Measurements from ENCODE around the gene PFKP.

The PFKP gene

DNA sequence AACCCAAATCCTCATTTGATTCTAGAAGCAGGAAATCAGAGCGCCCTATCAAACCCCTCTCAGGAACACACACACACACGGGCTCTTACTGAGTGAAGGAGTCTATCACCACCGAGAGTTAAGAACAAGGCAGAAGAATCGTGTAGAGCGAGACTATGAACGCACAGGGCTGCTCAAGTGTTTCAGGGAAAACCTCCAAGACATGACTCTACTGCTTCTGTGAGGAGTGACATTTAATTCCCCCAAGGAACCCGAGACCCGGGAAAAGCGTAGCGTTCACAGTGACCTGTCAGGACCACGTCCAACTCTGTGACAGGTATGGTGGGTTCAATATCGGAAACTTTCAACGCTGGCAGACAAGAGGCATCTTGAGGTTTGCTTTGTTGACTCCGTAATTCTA is 83.6 kb downstream of the PFKP start:
- TF ChIP-seq, protein P1, sequence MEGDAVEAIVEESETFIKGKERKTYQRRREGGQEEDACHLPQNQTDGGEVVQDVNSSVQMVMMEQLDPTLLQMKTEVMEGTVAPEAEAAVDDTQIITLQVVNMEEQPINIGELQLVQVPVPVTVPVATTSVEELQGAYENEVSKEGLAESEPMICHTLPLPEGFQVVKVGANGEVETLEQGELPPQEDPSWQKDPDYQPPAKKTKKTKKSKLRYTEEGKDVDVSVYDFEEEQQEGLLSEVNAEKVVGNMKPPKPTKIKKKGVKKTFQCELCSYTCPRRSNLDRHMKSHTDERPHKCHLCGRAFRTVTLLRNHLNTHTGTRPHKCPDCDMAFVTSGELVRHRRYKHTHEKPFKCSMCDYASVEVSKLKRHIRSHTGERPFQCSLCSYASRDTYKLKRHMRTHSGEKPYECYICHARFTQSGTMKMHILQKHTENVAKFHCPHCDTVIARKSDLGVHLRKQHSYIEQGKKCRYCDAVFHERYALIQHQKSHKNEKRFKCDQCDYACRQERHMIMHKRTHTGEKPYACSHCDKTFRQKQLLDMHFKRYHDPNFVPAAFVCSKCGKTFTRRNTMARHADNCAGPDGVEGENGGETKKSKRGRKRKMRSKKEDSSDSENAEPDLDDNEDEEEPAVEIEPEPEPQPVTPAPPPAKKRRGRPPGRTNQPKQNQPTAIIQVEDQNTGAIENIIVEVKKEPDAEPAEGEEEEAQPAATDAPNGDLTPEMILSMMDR (IDR thresholded peaks at IDR 0.05; ENCODE audit: borderline replicate concordance, extremely low read depth, low read length, poor library complexity, severe bottlenecking), result no peak
- TF ChIP-seq EZH2 (IDR thresholded peaks at IDR 0.05; ENCODE audit: borderline replicate concordance, low read depth, low read length, severe bottlenecking), result no peak

DNA sequence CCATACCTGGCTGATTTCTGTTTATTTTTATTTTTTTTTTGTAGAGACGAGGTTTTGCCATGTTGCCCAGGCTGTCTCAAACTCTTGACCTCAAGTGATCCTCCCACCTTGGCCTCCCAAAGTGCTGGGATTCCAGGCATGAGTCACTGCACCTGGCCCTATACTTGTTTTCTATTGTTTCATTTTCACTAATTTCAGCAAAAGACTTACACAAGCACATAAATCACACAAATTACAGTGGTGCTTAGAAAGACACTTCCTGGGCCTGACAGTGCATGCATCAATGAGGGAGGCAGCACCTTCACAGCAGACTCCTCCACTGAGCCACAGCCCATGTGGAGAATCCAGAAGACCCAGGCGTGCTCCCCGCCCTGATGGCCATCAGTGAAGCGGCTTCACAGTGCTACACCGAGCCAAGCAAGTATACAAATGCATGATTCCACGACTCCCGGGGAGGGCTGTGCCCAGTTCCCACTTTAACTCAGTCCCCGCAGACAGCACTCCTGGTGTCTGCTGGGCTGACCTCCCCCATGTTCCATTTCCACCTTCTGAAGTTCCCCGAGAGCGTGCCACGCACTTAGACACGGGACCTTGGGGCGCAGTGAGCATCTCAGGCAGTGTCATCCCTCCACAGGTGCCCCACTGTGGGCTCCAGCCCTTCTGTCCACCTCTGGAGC is 84.7 kb downstream of the PFKP start:
- DNase-seq (no peak), ATAC-seq (ENCODE audit: insufficient read depth, low read depth) (no peak)
- Histone ChIP-seq H3K9me3 (ENCODE audit: insufficient read depth, low read length, severe bottlenecking) (no peaks in the 10 kb centered on the region), H4K20me1 (ENCODE audit: insufficient read depth, low read length) (0 out of 2 replicates have a peak, but pooled peaks cover 2% of the 10 kb centered on the region), H3K79me2 (ENCODE audit: insufficient read depth, low read length) (no peaks in the 10 kb centered on the region), H3K27ac (ENCODE audit: low read length) (no peak overlapping the region), H3K9ac (ENCODE audit: low read depth, low read length) (no peak overlapping the region), H3K4me3 (ENCODE audit: low read depth in 1 of 2, low read length in 2 of 2) (no peak overlapping the region), H2AFZ (ENCODE audit: low read depth, low read length) (no peak overlapping the region), H3K36me3 (ENCODE audit: insufficient read depth, low read length) (peaks cover 76% of the 10 kb centered on the region), H3K4me2 (ENCODE audit: insufficient read depth, low read length) (no peak overlapping the region), H3K27me3 (ENCODE audit: insufficient read depth, low read length, poor library complexity) (no peaks in the 10 kb centered on the region), H3K4me1 (ENCODE audit: insufficient read depth, low read length) (no peaks in the 10 kb centered on the region)
- TF ChIP-seq, protein P1 (IDR thresholded peaks at IDR 0.05; ENCODE audit: borderline replicate concordance, extremely low read depth, low read length, poor library complexity, severe bottlenecking), result no peak
- TF ChIP-seq EZH2 (IDR thresholded peaks at IDR 0.05; ENCODE audit: borderline replicate concordance, low read depth, low read length, severe bottlenecking), result no peak

More for the DNA sequence above, 83.6 kb downstream of the PFKP start:
- H3K27ac ChIP-seq (ENCODE audit: low read length), result no peak overlapping the region
- H3K79me2 ChIP-seq (ENCODE audit: insufficient read depth, low read length), result no peaks in the 10 kb centered on the region
- no peak for ATAC-seq (ENCODE audit: insufficient read depth, low read depth)
- H3K9ac ChIP-seq (ENCODE audit: low read depth, low read length), result no peak overlapping the region
- H3K4me1 ChIP-seq (ENCODE audit: insufficient read depth, low read length), result no peaks in the 10 kb centered on the region
- no peak overlapping the region for H3K4me2 ChIP-seq (ENCODE audit: insufficient read depth, low read length)
- H4K20me1 ChIP-seq (ENCODE audit: insufficient read depth, low read length), result 0 out of 2 replicates have a peak, but pooled peaks cover 2% of the 10 kb centered on the region
- H3K4me3 ChIP-seq (ENCODE audit: low read depth in 1 of 2, low read length in 2 of 2), result no peak overlapping the region
- no peak for DNase-seq
- H3K9me3 ChIP-seq (ENCODE audit: insufficient read depth, low read length, severe bottlenecking), result no peaks in the 10 kb centered on the region
- no peaks in the 10 kb centered on the region for H3K27me3 ChIP-seq (ENCODE audit: insufficient read depth, low read length, poor library complexity)
- no peak overlapping the region for H2AFZ ChIP-seq (ENCODE audit: low read depth, low read length)
- peaks cover 78% of the 10 kb centered on the region for H3K36me3 ChIP-seq (ENCODE audit: insufficient read depth, low read length)

DNA sequence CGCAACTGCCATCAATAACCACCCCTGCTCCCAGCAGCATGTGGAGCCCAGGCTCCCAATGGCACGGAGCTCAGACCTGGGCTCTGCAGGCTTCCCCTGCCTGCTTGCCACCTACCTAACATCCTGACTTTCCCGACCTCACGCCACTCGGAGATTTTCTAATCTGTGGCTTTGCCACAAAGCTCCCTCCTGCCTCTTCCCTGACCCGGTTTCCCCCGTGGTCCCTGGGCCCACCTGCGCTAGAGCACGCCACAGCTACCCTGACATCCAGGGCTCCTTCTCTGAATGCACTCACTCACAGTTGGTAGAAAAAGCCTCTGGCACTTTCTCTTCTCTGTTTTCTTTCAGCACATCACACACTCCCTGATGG is 85.2 kb downstream of the PFKP start:
- peaks cover 76% of the 10 kb centered on the region for H3K36me3 ChIP-seq (ENCODE audit: insufficient read depth, low read length)
- H4K20me1 ChIP-seq (ENCODE audit: insufficient read depth, low read length), result 0 out of 2 replicates have a peak, but pooled peaks cover 2% of the 10 kb centered on the region
- DNase-seq, result no peak
- H3K4me2 ChIP-seq (ENCODE audit: insufficient read depth, low read length), result no peak overlapping the region
- H2AFZ ChIP-seq (ENCODE audit: low read depth, low read length), result no peak overlapping the region
- no peak overlapping the region for H3K27ac ChIP-seq (ENCODE audit: low read length)
- no peaks in the 10 kb centered on the region for H3K9me3 ChIP-seq (ENCODE audit: insufficient read depth, low read length, severe bottlenecking)
- no peak overlapping the region for H3K4me3 ChIP-seq (ENCODE audit: low read depth in 1 of 2, low read length in 2 of 2)
- H3K27me3 ChIP-seq (ENCODE audit: insufficient read depth, low read length, poor library complexity), result no peaks in the 10 kb centered on the region
- no peak overlapping the region for H3K9ac ChIP-seq (ENCODE audit: low read depth, low read length)
- no peaks in the 10 kb centered on the region for H3K79me2 ChIP-seq (ENCODE audit: insufficient read depth, low read length)
- no peaks in the 10 kb centered on the region for H3K4me1 ChIP-seq (ENCODE audit: insufficient read depth, low read length)
- TF ChIP-seq EZH2 (IDR thresholded peaks at IDR 0.05; ENCODE audit: borderline replicate concordance, low read depth, low read length, severe bottlenecking), result no peak
- TF ChIP-seq, protein P1 (IDR thresholded peaks at IDR 0.05; ENCODE audit: borderline replicate concordance, extremely low read depth, low read length, poor library complexity, severe bottlenecking), result no peak
- ATAC-seq (ENCODE audit: insufficient read depth, low read depth), result no peak
